Stimulated activated CD4-positive, alpha-beta T cell treated with anti-CD3 and anti-CD28 coated beads, Interleukin-1b, Interleukin-23, amount 100 ng/mL, for 4 hours (primary cell): ENCODE measurements around the gene WIPF2.
A peak's percentile ranks its signal among the peaks of the same experiment; 100 is the strongest.
"Not testable (repeated sequence)": the region's sequence is repeated elsewhere in the genome, so short reads cannot be mapped to it uniquely, and the experiment has no call there.

Source experiments
- DNase-seq, 2 donors: peaks; one replicate each; pipeline ENCODE4 v3.0.0-alpha.2; 2020; ENCODE audit warnings: low read depth in 2 of 2

The WIPF2 gene

GRCh38 chr17:40298726-40299125, 79.6 kb downstream of the WIPF2 start:
- DNase-seq, result no peak

GRCh38 chr17:40299159-40299757, 80.2 kb downstream of the WIPF2 start:
- not testable (repeated sequence) for DNase-seq

GRCh38 chr17:40301315-40301714, 82.2 kb downstream of the WIPF2 start:
- DNase-seq, result no peak

GRCh38 chr17:40303009-40303657, 84.0 kb downstream of the WIPF2 start:
- no peak for DNase-seq

GRCh38 chr17:40303708-40304551, 84.8 kb downstream of the WIPF2 start:
- no peak for DNase-seq

DNA sequence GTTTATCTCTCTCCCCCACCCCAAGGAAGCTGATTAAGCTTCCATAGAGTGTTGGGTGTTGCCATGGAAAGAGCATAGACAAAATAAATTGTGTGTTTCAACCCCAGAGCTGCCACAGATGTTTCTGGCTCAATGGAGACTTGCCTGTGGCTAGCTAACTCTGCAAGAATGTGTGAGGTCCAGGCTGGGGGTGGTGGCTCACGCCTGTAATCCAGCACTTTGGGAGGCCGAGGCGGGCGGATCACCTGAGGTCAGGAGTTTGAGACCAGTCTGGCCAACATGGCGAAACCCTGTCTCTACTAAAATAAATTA, 85.4 kb downstream of the WIPF2 start:
- not testable (repeated sequence) for DNase-seq

DNA sequence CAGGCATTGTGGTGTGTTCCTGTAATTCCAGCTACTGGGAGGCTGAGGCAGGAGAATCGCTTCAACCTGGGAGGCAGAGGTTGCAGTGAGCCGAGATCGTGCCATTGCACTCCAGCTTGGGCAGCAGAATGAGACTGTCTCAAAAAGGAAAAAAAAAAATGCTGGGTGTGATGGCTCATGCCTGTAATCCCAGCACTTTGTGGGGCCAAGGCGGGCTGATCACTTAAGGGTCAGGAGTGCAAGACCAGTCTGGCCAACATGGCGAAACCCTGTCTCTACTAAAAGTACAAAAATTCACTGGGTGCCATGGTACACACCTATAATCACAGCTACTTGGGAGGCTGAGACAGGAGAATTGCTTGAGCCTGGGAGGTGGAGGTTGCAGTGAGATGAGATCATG, 85.8 kb downstream of the WIPF2 start:
- DNase-seq, result not testable (repeated sequence)

DNA sequence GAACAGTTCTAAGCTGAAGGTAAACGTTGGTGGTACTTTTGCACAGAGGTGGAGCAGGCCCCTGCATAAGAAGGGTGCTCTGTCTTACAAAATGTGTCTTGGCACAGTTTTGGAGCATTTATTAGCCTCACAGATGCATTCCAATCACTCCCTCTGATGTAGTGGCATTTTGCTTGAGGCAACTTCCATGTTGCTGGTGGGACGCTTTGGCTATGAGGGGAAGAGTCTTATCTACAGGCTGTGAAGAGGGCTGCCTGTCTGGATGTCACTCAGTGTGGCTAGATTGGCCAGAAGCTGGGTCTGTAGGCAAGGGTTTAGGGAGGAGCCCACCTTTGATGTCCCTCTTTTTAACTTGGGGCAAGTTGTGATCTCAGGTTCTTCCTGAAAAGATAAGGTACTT, 87.3 kb downstream of the WIPF2 start:
- no peak for DNase-seq

GRCh38 chr17:40307001-40307730, 88.1 kb downstream of the WIPF2 start:
- DNase-seq, result no peak

GRCh38 chr17:40307740-40308239, 88.7 kb downstream of the WIPF2 start:
- no peak for DNase-seq

DNA sequence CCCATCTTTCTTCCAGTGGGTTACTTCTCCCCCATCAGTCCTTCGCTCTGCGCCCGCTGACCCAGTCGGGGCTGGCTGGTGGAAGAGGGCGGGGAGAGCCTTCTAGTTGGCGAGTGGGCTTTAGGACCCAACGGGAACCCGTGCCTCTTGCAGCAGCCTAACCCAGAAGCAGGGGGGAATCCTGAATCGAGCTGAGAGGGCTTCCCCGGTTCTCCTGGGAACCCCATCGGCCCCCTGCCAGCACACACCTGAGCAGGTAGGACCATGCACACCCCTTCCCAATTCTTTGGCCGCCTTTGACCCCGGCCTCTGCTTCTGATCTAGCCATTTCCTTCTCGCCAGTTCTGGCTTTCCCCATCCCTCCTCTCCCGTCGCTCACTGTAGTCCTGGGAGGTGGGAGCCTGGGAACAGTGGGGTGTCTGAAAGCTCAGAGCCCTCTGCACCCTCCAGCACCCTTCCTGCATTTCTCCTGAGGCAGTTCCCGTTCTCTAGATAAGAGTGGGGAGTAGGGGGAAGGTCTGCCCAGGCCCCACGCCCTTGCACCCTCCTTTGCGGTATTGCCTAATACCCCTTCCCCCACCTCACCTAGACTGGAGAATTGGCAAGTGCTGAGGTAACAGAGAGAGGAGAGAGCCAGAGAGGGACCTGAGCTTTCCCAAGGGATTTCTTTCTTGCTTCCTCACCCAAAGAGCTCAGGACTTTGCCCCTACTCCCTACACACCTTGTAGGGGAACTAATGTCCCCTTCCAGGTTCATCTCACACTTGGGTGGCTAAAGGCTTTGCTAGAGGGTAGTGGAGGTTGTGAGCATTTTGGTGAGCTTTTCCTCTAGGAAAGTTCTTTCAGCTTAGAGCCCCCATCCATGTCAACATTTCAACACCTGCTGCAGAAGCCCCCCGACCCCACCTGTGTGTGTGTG, 90.2 kb downstream of the WIPF2 start, which contains the start of gene RARA:
Gene RARA (plus strand): TSS at position 150 of the 918 bp plus-strand sequence. CDS start 22,039 bp downstream, outside the sequence.
- no peak for DNase-seq

- no peak for DNase-seq
Observed at GRCh38 chr17:40309949-40310510, 90.9 kb downstream of the WIPF2 start.

DNA sequence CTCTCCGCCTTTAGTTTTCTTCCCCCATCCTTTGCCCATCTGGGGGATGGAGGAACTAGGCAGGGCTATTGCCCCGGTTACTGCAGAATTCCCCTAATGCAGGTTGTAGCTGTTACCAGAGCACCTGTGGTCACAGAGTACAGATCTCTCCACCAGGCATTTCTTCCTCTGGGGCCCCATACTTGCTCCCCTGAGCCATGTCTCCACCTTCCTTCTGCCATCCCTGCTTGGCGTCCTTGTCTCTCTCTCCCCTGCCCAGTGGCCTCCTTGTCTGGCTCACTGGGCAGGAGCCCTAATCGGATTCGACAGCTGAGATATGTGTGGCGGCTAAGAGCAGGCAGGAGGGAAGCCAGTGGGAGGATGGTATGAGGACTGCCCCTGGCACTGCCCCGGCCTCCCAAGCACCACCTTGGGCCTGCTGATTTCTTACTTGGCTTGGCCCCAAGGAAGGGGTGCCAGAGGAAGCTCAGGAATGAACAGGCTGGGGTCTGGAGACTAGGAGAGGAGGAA, 91.8 kb downstream of the WIPF2 start:
- DNase-seq, result no peak

DNA sequence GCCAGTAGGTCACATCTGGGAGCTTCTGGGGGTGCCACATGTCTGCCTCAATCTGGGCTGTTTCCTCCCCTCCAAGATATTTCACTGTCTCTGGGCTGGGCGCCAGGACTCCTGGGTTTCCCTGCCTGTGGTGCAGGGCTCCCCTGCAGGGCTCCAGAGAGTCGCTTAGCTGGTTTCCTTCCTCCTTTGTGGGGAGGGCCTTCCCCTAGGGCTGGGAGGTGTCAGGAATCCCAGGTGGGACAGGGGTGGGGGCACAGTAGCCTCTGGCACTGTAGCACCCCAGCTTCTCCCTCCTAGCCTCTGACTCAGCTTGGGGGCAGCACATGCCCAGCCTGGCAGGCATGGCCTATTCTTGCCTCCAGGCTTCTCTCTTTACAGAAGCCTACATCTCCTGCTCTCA, 92.5 kb downstream of the WIPF2 start:
- no peak for DNase-seq

- no peak for DNase-seq
Observed at GRCh38 chr17:40312131-40312731, 93.1 kb downstream of the WIPF2 start.

GRCh38 chr17:40312893-40313667, 94.0 kb downstream of the WIPF2 start:
- DNase-seq, result no peak

DNA sequence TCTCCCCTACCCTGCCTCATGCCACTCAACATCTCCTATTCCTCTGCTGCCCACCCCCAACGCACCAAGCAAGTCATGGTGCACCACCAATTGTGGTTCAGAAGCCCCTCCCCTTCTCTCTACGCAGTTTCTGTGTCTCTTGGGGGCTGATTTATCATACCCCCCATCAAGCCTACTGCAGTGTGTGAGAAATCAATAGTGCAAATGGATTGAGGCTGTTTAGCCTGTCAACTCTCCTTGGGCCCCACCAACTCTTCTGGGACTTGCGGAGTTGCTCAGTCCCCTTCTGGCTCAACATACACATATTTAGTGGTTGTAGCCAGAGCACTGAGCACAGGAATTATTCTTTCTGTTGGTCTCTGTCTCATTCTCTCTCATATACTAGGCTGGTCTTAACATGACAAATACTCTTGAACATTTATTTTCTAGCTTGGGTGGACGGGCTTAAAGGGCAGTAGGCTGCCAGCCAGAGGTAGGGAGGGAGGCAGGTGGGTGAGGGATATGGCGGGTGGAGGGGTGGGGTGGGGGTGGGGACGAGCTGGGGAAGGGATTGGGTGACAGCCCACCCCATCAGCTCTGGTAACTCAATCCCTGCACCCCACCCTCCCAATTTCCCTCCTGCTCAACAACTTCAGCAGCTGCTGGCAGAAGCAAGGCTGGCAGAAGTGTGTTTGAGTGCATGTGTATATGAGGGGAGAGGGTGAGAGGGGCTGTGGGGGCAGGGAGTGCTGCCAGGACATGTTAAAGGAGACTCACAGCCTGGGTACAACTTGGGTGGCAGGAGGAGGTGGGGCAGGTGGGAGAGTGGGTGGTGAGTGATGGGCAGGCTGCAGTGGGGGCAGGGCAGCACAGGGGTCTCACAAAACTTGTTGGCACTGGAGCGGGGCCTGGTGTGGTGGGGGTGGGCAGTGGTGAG, 94.8 kb downstream of the WIPF2 start:
- no peak for DNase-seq

- peak; percentile 80 to 86 for DNase-seq
Observed at GRCh38 chr17:40314584-40314956, 95.5 kb downstream of the WIPF2 start.
